Kidney epithelial cell (primary cell): Measurements from ENCODE around the gene PI4KB. TPM values are rescaled to one million over a fixed set of nuclear protein-coding genes. Genes with fewer than 3 reads are reported as not detected.
A peak's percentile ranks its signal among the peaks of the same experiment; 100 is the strongest.

Source experiments
- DNase-seq: peaks from one replicate; pipeline ENCODE4 v3.0.0-alpha.2; 2010; ENCODE audit warnings: low read depth
- H3K27me3 ChIP-seq: 2 replicates; pipeline ENCODE4 v1.6.0; 2011; ENCODE audit warnings: low read length; ENCODE audit not compliant: control insufficient read depth, insufficient read depth
- H3K36me3 ChIP-seq: 2 replicates; pipeline ENCODE4 v1.5.1; 2011; ENCODE audit warnings: low read length; ENCODE audit not compliant: control insufficient read depth, insufficient read depth
- H3K4me3 ChIP-seq: 2 replicates; pipeline ENCODE4 v1.5.1; 2011; ENCODE audit warnings: low read depth, mild to moderate bottlenecking, control low read depth, low read length
- total RNA-seq: library from RNA; depleted of rRNA; stranded (reverse); fragments of >200 nt; gene quantifications from 2 replicates; pipeline ENCODE4 v1.2.3, GENCODE V29; 2015
- TF ChIP-seq, protein P1 (sequence below): IDR thresholded peaks from 2 replicates; pipeline ENCODE4 v1.5.1; 2011; ENCODE audit warnings: mild to moderate bottlenecking, moderate library complexity, low read length, control low read depth, inconsistent platforms; ENCODE audit not compliant: insufficient read depth, poor library complexity, severe bottlenecking

The PI4KB gene
- total RNA-seq, 1 donor from 2014 or later, result 44.1 TPM

DNA sequence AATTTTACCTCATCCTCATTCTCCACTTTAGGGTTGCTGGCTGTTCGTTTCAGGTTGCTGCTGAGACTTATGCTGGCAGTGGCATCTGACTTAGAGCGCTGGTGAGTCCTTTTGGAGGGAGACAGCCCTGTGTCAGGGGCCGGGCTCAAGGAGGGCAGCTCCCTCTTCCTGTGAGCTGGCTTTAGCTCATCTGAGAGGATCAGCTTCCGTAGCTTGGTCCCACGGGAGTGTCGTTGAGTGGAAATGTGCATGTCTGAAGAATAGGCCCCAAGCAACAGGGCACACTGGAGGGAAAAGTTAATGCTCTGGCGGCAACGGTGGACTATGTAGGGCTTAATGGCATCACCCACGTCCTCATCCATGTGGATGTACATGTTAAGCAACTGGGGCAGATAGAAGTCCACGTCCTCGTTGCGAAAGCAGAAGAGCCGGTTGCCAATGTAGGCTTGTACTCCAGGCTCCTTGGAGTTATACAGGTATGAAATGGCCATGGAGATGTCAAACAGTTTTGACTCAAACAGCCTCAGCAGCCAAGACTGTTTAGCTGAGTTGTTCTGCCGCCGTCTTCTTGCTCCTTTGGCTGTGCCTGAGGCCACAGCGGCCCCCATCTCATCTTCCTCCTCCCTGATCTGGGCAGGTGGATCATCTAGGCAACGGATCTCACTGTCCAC lies 11.5 kb downstream of the PI4KB start:
- TF ChIP-seq, protein P1, sequence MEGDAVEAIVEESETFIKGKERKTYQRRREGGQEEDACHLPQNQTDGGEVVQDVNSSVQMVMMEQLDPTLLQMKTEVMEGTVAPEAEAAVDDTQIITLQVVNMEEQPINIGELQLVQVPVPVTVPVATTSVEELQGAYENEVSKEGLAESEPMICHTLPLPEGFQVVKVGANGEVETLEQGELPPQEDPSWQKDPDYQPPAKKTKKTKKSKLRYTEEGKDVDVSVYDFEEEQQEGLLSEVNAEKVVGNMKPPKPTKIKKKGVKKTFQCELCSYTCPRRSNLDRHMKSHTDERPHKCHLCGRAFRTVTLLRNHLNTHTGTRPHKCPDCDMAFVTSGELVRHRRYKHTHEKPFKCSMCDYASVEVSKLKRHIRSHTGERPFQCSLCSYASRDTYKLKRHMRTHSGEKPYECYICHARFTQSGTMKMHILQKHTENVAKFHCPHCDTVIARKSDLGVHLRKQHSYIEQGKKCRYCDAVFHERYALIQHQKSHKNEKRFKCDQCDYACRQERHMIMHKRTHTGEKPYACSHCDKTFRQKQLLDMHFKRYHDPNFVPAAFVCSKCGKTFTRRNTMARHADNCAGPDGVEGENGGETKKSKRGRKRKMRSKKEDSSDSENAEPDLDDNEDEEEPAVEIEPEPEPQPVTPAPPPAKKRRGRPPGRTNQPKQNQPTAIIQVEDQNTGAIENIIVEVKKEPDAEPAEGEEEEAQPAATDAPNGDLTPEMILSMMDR, result no peak
- H3K4me3 ChIP-seq, result no peak overlapping the region
- DNase-seq, result no peak
- no peaks in the 10 kb centered on the region for H3K27me3 ChIP-seq
- H3K36me3 ChIP-seq, result peaks cover 2% of the 10 kb centered on the region

DNA sequence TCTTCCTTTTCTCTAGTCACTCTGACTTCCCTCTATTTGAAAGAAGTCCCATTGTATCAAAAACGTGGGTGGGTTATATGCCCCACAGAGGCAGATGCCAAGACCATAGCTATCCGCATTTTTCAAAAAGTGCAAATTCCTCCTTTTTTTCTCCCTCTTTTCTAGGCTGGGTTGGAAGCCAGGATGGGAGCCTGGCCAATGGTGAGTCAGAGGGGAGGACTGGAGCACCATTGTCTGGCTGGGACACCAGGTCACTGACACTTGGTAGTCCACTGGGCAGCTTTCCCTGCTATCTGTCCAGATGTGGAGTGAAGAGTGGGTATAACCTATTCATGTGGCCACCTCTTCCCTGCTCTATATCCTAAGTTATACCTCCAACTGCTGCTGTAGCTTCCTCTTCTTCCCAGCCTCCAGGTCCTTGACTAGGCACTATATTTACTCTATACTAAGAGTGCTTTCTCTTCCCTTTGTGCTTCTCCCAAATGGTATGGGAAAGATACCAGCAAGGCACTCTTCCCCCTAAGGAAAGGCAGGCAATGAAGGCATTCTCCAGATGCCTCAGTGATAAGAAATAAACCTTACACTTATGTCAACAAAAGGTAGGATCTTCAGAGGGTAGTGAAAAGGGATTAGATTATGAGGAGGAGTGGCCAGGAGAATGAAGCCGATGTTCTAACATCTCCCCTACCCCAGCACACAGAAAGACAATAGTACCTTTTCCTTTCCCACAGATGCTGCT lies 12.9 kb downstream of the PI4KB start:
- no peaks in the 10 kb centered on the region for H3K27me3 ChIP-seq
- peaks cover 2% of the 10 kb centered on the region for H3K36me3 ChIP-seq
- TF ChIP-seq, protein P1, result no peak
- H3K4me3 ChIP-seq, result no peak overlapping the region
- DNase-seq, result peak; percentile 21

DNA sequence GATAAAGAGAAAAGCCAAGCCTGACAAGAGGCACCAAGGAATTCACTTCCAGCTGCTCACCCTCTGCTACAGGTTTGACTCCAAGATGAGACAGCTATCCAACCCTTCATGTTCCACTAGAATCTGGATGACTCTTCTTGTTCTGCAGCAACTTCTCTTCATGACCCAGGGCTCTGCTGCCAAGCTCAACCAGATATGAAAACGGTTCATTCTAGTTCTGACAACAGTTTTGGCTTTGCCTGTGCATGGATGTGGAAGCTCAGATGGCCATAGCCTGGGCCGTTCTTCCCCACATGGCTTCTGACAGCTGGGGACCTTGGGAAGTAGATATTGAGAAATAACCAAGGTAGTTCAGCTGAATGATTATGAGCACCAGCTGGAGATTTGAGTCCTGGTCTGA lies 13.7 kb downstream of the PI4KB start:
- H3K36me3 ChIP-seq, result peaks cover 2% of the 10 kb centered on the region
- no peak for DNase-seq
- no peaks in the 10 kb centered on the region for H3K27me3 ChIP-seq
- H3K4me3 ChIP-seq, result no peak overlapping the region
- TF ChIP-seq, protein P1, result no peak

DNA sequence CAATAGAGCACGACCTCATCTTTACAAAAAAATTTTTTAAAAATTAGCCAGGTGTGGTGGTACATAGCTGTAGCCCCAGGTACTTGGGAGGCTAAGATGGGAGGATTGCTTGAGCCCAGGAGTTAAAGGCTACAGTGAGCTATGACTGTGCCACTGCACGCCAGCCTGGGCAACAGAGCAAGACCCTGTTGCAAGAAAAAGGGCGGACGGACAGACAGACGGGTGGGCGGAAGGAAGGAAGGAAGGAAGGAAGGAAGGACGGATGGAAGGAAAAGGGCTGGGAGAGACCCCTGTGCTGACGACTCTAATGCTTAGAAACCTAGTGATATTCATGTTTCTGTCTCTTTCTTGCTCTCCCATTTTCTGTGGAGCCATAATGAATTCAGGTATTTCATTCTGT lies 14.4 kb downstream of the PI4KB start:
- TF ChIP-seq, protein P1, result no peak
- H3K4me3 ChIP-seq, result no peak overlapping the region
- H3K27me3 ChIP-seq, result no peaks in the 10 kb centered on the region
- DNase-seq, result no peak
- H3K36me3 ChIP-seq, result peaks cover 2% of the 10 kb centered on the region

DNA sequence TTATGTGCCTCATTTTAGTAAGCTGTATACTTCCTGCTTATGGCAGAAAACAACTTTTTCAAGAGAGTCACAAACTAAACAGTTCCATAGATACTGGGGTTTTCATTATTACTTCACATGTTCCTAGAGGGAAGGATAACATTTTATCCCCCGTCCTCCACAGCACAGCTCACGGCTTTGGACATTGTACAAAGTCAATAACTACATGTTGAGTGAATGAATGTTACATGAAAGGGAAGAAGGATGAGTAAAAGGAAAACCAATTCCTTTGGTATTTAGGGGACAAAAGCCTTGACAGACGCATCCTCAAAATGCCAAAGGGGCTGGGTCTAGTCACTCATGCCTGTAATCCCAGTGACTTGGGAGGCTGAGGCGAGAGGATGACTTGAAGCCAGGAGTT lies 14.8 kb downstream of the PI4KB start:
- TF ChIP-seq, protein P1, result no peak
- Histone ChIP-seq H3K27me3 (no peaks in the 10 kb centered on the region), H3K36me3 (peaks cover 2% of the 10 kb centered on the region), H3K4me3 (no peak overlapping the region)
- DNase-seq, result no peak
